IMR-90 (cell line): ENCODE results near the gene AGBL5. TPM values are rescaled to one million over a fixed set of nuclear protein-coding genes. Genes with fewer than 3 reads are reported as not detected.

Experiments
- ATAC-seq: fragments of 200-7000 bp; cut with Tn5 transposase; 2 replicates; pipeline ENCODE4 v1.9.1; 2020; ENCODE audit warnings: low read depth, mild to moderate bottlenecking, moderate library complexity
- BruUV-seq: library from RNA; stranded (reverse); fragments of 400-500 nt; replicated peaks from 2 replicates; lab custom pipeline; 2021; lab: Mats Ljungman, UMichigan
- CTCF ChIA-PET: fragments of 300-600 bp; formaldehyde crosslinking; extraction: SDS; loops from one replicate; lab custom pipeline; 2021; ENCODE audit warnings: antibody characterized with exemption; lab: Yijun Ruan, JAX
- POLR2A ChIA-PET: fragments of 300-600 bp; sonication (Branson Sonifier 250); formaldehyde crosslinking; loops from one replicate; lab custom pipeline; 2022; ENCODE audit warnings: antibody characterized with exemption; ENCODE audit not compliant: unreplicated experiment; lab: Charles Lee
- DNase-seq: peaks from one replicate; pipeline ENCODE4 v3.0.0; 2013
- H2AFZ ChIP-seq: replicated peaks from 2 replicates; pipeline ENCODE3; 2013; ENCODE audit warnings: low read length, mild to moderate bottlenecking; ENCODE audit not compliant: poor library complexity
- H2AK5ac ChIP-seq: 2 replicates; pipeline ENCODE4 v1.6.1; 2013; ENCODE audit warnings: low read depth, low read length, inconsistent platforms
- H2AK9ac ChIP-seq: replicated peaks from 2 replicates; pipeline ENCODE3; 2013; ENCODE audit warnings: mild to moderate bottlenecking, low read depth, low read length, moderate library complexity; ENCODE audit not compliant: poor library complexity
- H2BK120ac ChIP-seq: 2 replicates; pipeline ENCODE4 v1.6.1; 2013; ENCODE audit warnings: low read depth, low read length, inconsistent platforms
- H2BK15ac ChIP-seq: 3 replicates; pipeline ENCODE4 v1.6.1; 2013; ENCODE audit warnings: low read depth, low read length, inconsistent platforms
- H2BK20ac ChIP-seq: 2 replicates; pipeline ENCODE4 v1.6.1; 2013; ENCODE audit warnings: low read depth, mild to moderate bottlenecking, inconsistent platforms, low read length, moderate library complexity
- H2BK5ac ChIP-seq: 2 replicates; pipeline ENCODE4 v1.6.1; 2013; ENCODE audit warnings: mild to moderate bottlenecking, low read depth, low read length, inconsistent platforms; ENCODE audit not compliant: poor library complexity, severe bottlenecking
- H3K14ac ChIP-seq: replicated peaks from 2 replicates; pipeline ENCODE4 v1.6.1; 2013; ENCODE audit warnings: low read depth, low read length, inconsistent platforms
- H3K18ac ChIP-seq: 2 replicates; pipeline ENCODE4 v1.6.1; 2013; ENCODE audit warnings: low read depth, low read length, control low read depth
- H3K23ac ChIP-seq: 2 replicates; pipeline ENCODE4 v1.6.1; 2013; ENCODE audit warnings: low read depth, low read length, inconsistent platforms
- H3K27ac ChIP-seq: 2 replicates; pipeline ENCODE4 v1.5.1; 2013; ENCODE audit warnings: mild to moderate bottlenecking, control low read depth, low read length; ENCODE audit not compliant: insufficient read depth
- H3K27me3 ChIP-seq: 2 replicates; pipeline ENCODE4 v1.6.1; 2013; ENCODE audit warnings: low read length; ENCODE audit not compliant: control insufficient read depth, insufficient read depth
- H3K36me3 ChIP-seq: 2 replicates; pipeline ENCODE4 v1.6.1; 2013; ENCODE audit warnings: low read length, mixed read lengths; ENCODE audit not compliant: control insufficient read depth, insufficient read depth
- H3K4ac ChIP-seq: 2 replicates; pipeline ENCODE4 v1.6.1; 2013; ENCODE audit warnings: low read depth, low read length, inconsistent platforms
- H3K4me1 ChIP-seq: 2 replicates; pipeline ENCODE4 v1.6.1; 2013; ENCODE audit warnings: low read length, mixed read lengths; ENCODE audit not compliant: control insufficient read depth, insufficient read depth
- H3K4me2 ChIP-seq: 2 replicates; pipeline ENCODE4 v1.6.1; 2013; ENCODE audit warnings: low read depth, mild to moderate bottlenecking, control low read depth, low read length, moderate library complexity
- H3K4me3 ChIP-seq: 2 replicates; pipeline ENCODE4 v1.5.1; 2013; ENCODE audit warnings: low read depth, mild to moderate bottlenecking, control low read depth, low read length, moderate library complexity; ENCODE audit not compliant: insufficient read depth
- H3K56ac ChIP-seq: 2 replicates; pipeline ENCODE4 v1.6.1; 2013; ENCODE audit warnings: low read length, inconsistent platforms; ENCODE audit not compliant: insufficient read depth; ENCODE audit errors: extremely low read depth
- H3K79me1 ChIP-seq, 2 experiments: 2 replicates each; pipeline ENCODE4 v1.6.1; 2013; ENCODE audit warnings: low read length in 2 of 2, inconsistent platforms in 1 of 2, low read depth in 1 of 2
- H3K9ac ChIP-seq: 2 replicates; pipeline ENCODE4 v1.6.1; 2013; ENCODE audit warnings: low read depth, low read length, control low read depth
- H3K9me1 ChIP-seq: 2 replicates; pipeline ENCODE4 v1.6.1; 2013; ENCODE audit warnings: low read length, inconsistent platforms; ENCODE audit not compliant: insufficient read depth
- H3K9me3 ChIP-seq: 2 replicates; pipeline ENCODE4 v1.6.1; 2013; ENCODE audit warnings: low read length; ENCODE audit not compliant: control insufficient read depth, insufficient read depth
- H4K20me1 ChIP-seq: 2 replicates; pipeline ENCODE4 v1.6.1; 2013; ENCODE audit warnings: low read length, inconsistent platforms; ENCODE audit not compliant: insufficient read depth
- H4K5ac ChIP-seq: 2 replicates; pipeline ENCODE4 v1.6.1; 2013; ENCODE audit warnings: mild to moderate bottlenecking, low read depth, low read length, control low read depth
- H4K8ac ChIP-seq, 2 experiments: 2 replicates each; pipeline ENCODE4 v1.6.1; 2013; ENCODE audit warnings: low read depth in 2 of 2, low read length in 2 of 2, control low read depth in 1 of 2, inconsistent platforms in 1 of 2
- H4K91ac ChIP-seq: 2 replicates; pipeline ENCODE4 v1.6.1; 2013; ENCODE audit warnings: low read depth, low read length, inconsistent platforms; ENCODE audit not compliant: insufficient read depth
- MXI1 ChIP-seq: IDR thresholded peaks from 2 replicates; pipeline ENCODE4 v1.6.1; 2012; ENCODE audit warnings: low read depth, mild to moderate bottlenecking, low read length, moderate library complexity, borderline replicate concordance
- POLR2A ChIP-seq: IDR thresholded peaks from 2 replicates; pipeline ENCODE4 v1.6.1; 2012; ENCODE audit warnings: mild to moderate bottlenecking, low read depth, low read length
- RAD21 ChIP-seq: IDR thresholded peaks from 2 replicates; pipeline ENCODE4 v1.6.1; 2012; ENCODE audit warnings: low read length, improper control_type of control experiment
- RFX5 ChIP-seq: IDR thresholded peaks from 2 replicates; pipeline ENCODE4 v1.8.0; 2012; ENCODE audit warnings: low read depth, mild to moderate bottlenecking, low read length, moderate library complexity
- USF2 ChIP-seq: fragments of 150-350 bp; IDR thresholded peaks from 2 replicates; pipeline ENCODE4 v1.6.1; 2017; ENCODE audit warnings: mild to moderate bottlenecking, antibody characterized with exemption, low read length, low read depth
- WGBS, 2 experiments: methylation state at CpG; one replicate each; pipeline versions ENCODE4 v1.1.5 to v1.1.7; 2013; ENCODE audit warnings: missing lambda C conversion rate in 2 of 2; ENCODE audit not compliant: insufficient read length in 1 of 2; ENCODE audit errors: extremely low coverage in 2 of 2; 5-methylcytosine and 5-hydroxymethylcytosine counted together
- dilution Hi-C: fragments of 300-500 bp; cut with HindIII; formaldehyde crosslinking; loops from one replicate; pipeline ENCODE4 v1.14.3; 2018; ENCODE audit warnings: low sequenced_read_pairs; ENCODE audit not compliant: unreplicated experiment
- in situ Hi-C: fragments of 300-500 bp; cut with MboI; formaldehyde crosslinking; loops from 3 replicates; pipeline ENCODE4 v1.14.3; 2019; ENCODE audit warnings: low sequenced_read_pairs, inconsistent platforms, mixed read lengths
- intact Hi-C: fragments of 100-400 bp; cut with micrococcal nuclease; formaldehyde crosslinking; loops from 2 replicates; pipeline ENCODE4 v1.10.0; 2022
- polyA plus RNA-seq, 3 experiments: library from polyadenylated mRNA; depleted of rRNA; stranded (reverse); fragments of >200 nt; gene quantifications; 2 replicates each; pipeline ENCODE4 v1.2.3, GENCODE V29; 2012; ENCODE audit warnings: low replicate concordance in 1 of 3
- total RNA-seq: library from RNA; depleted of rRNA; stranded (reverse); fragments of >200 nt; gene quantifications from 2 replicates; pipeline ENCODE4 v1.2.3, GENCODE V29; 2012

AGBL5 gene
- total and polyA plus RNA-seq, 2 of the 4 experiments (the other 2 are of a cell fraction) = 19.0 to 26.2 TPM

- Histone ChIP-seq H3K27ac (no peak overlapping the region), H2BK20ac (no peak overlapping the region), H3K9ac (no peak overlapping the region), H3K14ac (0 out of 2 replicates have a peak overlapping the region, but pooled peaks have one; percentile 15), H3K18ac (no peak overlapping the region), H2AK5ac (no peak overlapping the region), H3K36me3 (no peaks in the 10 kb centered on the region), H3K56ac (no peak overlapping the region), H3K79me1 (peaks cover 0 to 4% of the 10 kb centered on the region in 2 experiments; a peak in 2 of 4 replicates), H2AFZ (no peak overlapping the region), H2BK5ac (no peak overlapping the region), H4K5ac (no peak overlapping the region), H4K20me1 (no peaks in the 10 kb centered on the region), H3K9me3 (no peaks in the 10 kb centered on the region), H2BK15ac (no peak overlapping the region), H2BK120ac (no peak overlapping the region), H3K4me2 (no peak overlapping the region), H4K91ac (no peak overlapping the region), H2AK9ac (no peak overlapping the region), H3K4ac (no peak overlapping the region), H3K27me3 (no peaks in the 10 kb centered on the region), H4K8ac (no peak overlapping the region), H3K4me3 (no peak overlapping the region), H3K23ac (peak overlapping the region; percentile 38; the same call in 1 of the 2 replicates), H3K4me1 (peaks cover 7% of the 10 kb centered on the region), H3K9me1 (peaks cover 5% of the 10 kb centered on the region)
- DNase-seq = no peak
- ChIA-PET POLR2A (no interaction called here), CTCF (interaction anchor here (1.0 kb wide), 1 partner anchor 48 kb away, joined by 3 read pairs; no protein-coding TSS in a partner anchor)
- intact Hi-C loops (no loop called here), in situ Hi-C loops (loop anchor here (5.0 kb wide), 2 partner anchors 47 to 167 kb away; no protein-coding TSS in a partner anchor), dilution Hi-C loops (no loop called here)
- BruUV-seq = no TSS peak
- no CpG with 5 or more reads among the region's 2 CpGs for whole genome bisulfite sequencing, 2 experiments
- TF ChIP-seq USF2 = no peak
- no peak for TF ChIP-seq RFX5
- no peak for TF ChIP-seq POLR2A
- TF ChIP-seq MXI1 = no peak
- TF ChIP-seq RAD21 = no peak
- no peak for ATAC-seq
Observed at GRCh38 chr2:27009716-27010115, 41.8 kb upstream of the AGBL5 start.
